ENCODE data around the gene UBE2H. TPM values are rescaled to one million over a fixed set of nuclear protein-coding genes. Genes with fewer than 3 reads are reported as not detected.

The UBE2H gene
- total and polyA plus RNA-seq, 4 donors = 11.9 to 84.2 (median 23.7) TPM

GRCh38 chr7:129906700-129907099 is 46.1 kb downstream of the UBE2H start:
- Histone ChIP-seq H3K4me1 (ENCODE audit: control insufficient read depth in 4 of 4, insufficient read depth in 4 of 4, low read length in 3 of 4) (peaks cover 0 to 14% (median 9%) of the 10 kb centered on the region in 4 donors), H3K36me3 (ENCODE audit: control insufficient read depth in 4 of 4, insufficient read depth in 3 of 4, low read depth in 1 of 4, low read length in 3 of 4) (peaks cover 0 to 2% (median 0%) of the 10 kb centered on the region in 4 donors), H3K27me3 (ENCODE audit: control insufficient read depth in 4 of 4, insufficient read depth in 4 of 4, low read length in 3 of 4) (no peaks in the 10 kb centered on the region), H3K9ac (ENCODE audit: low read depth in 1 of 2, low read length in 2 of 2) (no peak overlapping the region), H3K27ac (ENCODE audit: low read depth in 1 of 2, low read length in 2 of 2) (peak overlapping the region in 1 of 2 donors; percentile 47), H3K4me3 (ENCODE audit: low read depth in 1 of 3, low read length in 3 of 3) (no peak overlapping the region), H3K9me3 (ENCODE audit: control insufficient read depth in 4 of 4, low read length in 3 of 4) (no peaks in the 10 kb centered on the region)
- TF ChIP-seq JUND (IDR thresholded peaks at IDR 0.05) (peak in 1 of 2 donors; percentile 21), HNF4A (conservative IDR thresholded peaks at IDR 0.05) (peak; percentile 71 to 79), FOXA1 (IDR thresholded peaks at IDR 0.05) (no peak), SP1 (IDR thresholded peaks at IDR 0.05) (peak; percentile 31), EGR1 (IDR thresholded peaks at IDR 0.05; ENCODE audit: low read depth in 2 of 2) (no peak), FOXA2 (IDR thresholded peaks at IDR 0.05) (no peak), NR2F2 (IDR thresholded peaks at IDR 0.05) (peak; percentile 63), HNF4G (IDR thresholded peaks at IDR 0.05) (peak; percentile 28), RXRA (IDR thresholded peaks at IDR 0.05) (peak; percentile 12 to 19), YY1 (IDR thresholded peaks at IDR 0.05) (peak; percentile 33)
- 50% methylated on average over 5 of the region's 5 CpGs for WGBS
- no peak for DNase-seq (ENCODE audit: low spot score)

GRCh38 chr7:129903935-129904334 is 48.8 kb downstream of the UBE2H start:
- Histone ChIP-seq H3K36me3 (ENCODE audit: control insufficient read depth in 4 of 4, insufficient read depth in 3 of 4, low read depth in 1 of 4, low read length in 3 of 4) (peaks cover 0 to 5% (median 2%) of the 10 kb centered on the region in 4 donors), H3K4me3 (ENCODE audit: low read depth in 1 of 3, low read length in 3 of 3) (no peak overlapping the region), H3K9ac (ENCODE audit: low read depth in 1 of 2, low read length in 2 of 2) (no peak overlapping the region), H3K27ac (ENCODE audit: low read depth in 1 of 2, low read length in 2 of 2) (no peak overlapping the region), H3K27me3 (ENCODE audit: control insufficient read depth in 4 of 4, insufficient read depth in 4 of 4, low read length in 3 of 4) (no peaks in the 10 kb centered on the region), H3K4me1 (ENCODE audit: control insufficient read depth in 4 of 4, insufficient read depth in 4 of 4, low read length in 3 of 4) (peaks cover 0 to 14% (median 9%) of the 10 kb centered on the region in 4 donors), H3K9me3 (ENCODE audit: control insufficient read depth in 4 of 4, low read length in 3 of 4) (no peaks in the 10 kb centered on the region)
- no peak for TF ChIP-seq HNF4A (conservative IDR thresholded peaks at IDR 0.05)
- no peak for TF ChIP-seq CTCF (IDR thresholded peaks at IDR 0.05; ENCODE audit: low read depth, low read length, missing input control)
- no peak for TF ChIP-seq NR2F2 (IDR thresholded peaks at IDR 0.05)
- 87% methylated on average over 5 of the region's 5 CpGs for WGBS
- no peak for DNase-seq (ENCODE audit: low spot score)

- Histone ChIP-seq H3K4me1 (ENCODE audit: control insufficient read depth in 4 of 4, insufficient read depth in 4 of 4, low read length in 3 of 4) (peaks cover 0 to 12% (median 9%) of the 10 kb centered on the region in 4 donors), H3K27me3 (ENCODE audit: control insufficient read depth in 4 of 4, insufficient read depth in 4 of 4, low read length in 3 of 4) (no peaks in the 10 kb centered on the region), H3K36me3 (ENCODE audit: control insufficient read depth in 4 of 4, insufficient read depth in 3 of 4, low read depth in 1 of 4, low read length in 3 of 4) (peaks cover 0 to 6% (median 2%) of the 10 kb centered on the region in 4 donors), H3K9ac (ENCODE audit: low read depth in 1 of 2, low read length in 2 of 2) (no peak overlapping the region), H3K4me3 (ENCODE audit: low read depth in 1 of 3, low read length in 3 of 3) (no peak overlapping the region), H3K9me3 (ENCODE audit: control insufficient read depth in 4 of 4, low read length in 3 of 4) (no peaks in the 10 kb centered on the region), H3K27ac (ENCODE audit: low read depth in 1 of 2, low read length in 2 of 2) (no peak overlapping the region)
- DNase-seq (ENCODE audit: low spot score) = no peak
- WGBS = 95% methylated on average over 8 of the region's 8 CpGs
- no peak for TF ChIP-seq EGR1 (IDR thresholded peaks at IDR 0.05; ENCODE audit: low read depth in 2 of 2)
- no peak for TF ChIP-seq FOXA2 (IDR thresholded peaks at IDR 0.05)
- no peak for TF ChIP-seq ZBTB33 (IDR thresholded peaks at IDR 0.05)
- no peak for TF ChIP-seq HNF4G (IDR thresholded peaks at IDR 0.05)
- no peak for TF ChIP-seq YY1 (IDR thresholded peaks at IDR 0.05)
- TF ChIP-seq RXRA (IDR thresholded peaks at IDR 0.05) = no peak
- TF ChIP-seq MAX (IDR thresholded peaks at IDR 0.05) = no peak
- no peak for TF ChIP-seq SP1 (IDR thresholded peaks at IDR 0.05)
- no peak for TF ChIP-seq ATF3 (IDR thresholded peaks at IDR 0.05)
- no peak for TF ChIP-seq GABPA (IDR thresholded peaks at IDR 0.05 in 1 of 2, conservative IDR thresholded peaks at IDR 0.05 in 1 of 2)
- TF ChIP-seq JUND (IDR thresholded peaks at IDR 0.05) = no peak
- TF ChIP-seq FOXA1 (IDR thresholded peaks at IDR 0.05) = no peak
- TF ChIP-seq CTCF (IDR thresholded peaks at IDR 0.05; ENCODE audit: low read depth, low read length, missing input control) = no peak
- no peak for TF ChIP-seq RAD21 (IDR thresholded peaks at IDR 0.05)
- no peak for TF ChIP-seq TAF1 (conservative IDR thresholded peaks at IDR 0.05)
These were observed 49.9 kb downstream of the UBE2H start for GRCh38 chr7:129902788-129903422.
